Endodermal cell (in vitro differentiated cells): ENCODE measurements around the gene SMIM45.
A peak's percentile ranks its signal among the peaks of the same experiment; 100 is the strongest.

ENCODE experiments used
- DNase-seq: peaks from one replicate; pipeline ENCODE4 v3.0.0-alpha.2; 2017
- H3K27ac ChIP-seq: 2 replicates; pipeline ENCODE4 v1.5.1; 2013; ENCODE audit warnings: mild to moderate bottlenecking, low read depth, low read length, moderate library complexity
- H3K27me3 ChIP-seq: 2 replicates; pipeline ENCODE4 v1.6.1; 2013; ENCODE audit warnings: mild to moderate bottlenecking, low read length, moderate library complexity; ENCODE audit not compliant: insufficient read depth, control insufficient read depth, poor library complexity, severe bottlenecking
- H3K36me3 ChIP-seq: 2 replicates; pipeline ENCODE4 v1.7.0; 2013; ENCODE audit warnings: mild to moderate bottlenecking, low read length, moderate library complexity; ENCODE audit not compliant: control insufficient read depth, insufficient read depth
- H3K4me1 ChIP-seq: one replicate; pipeline ENCODE4 v1.7.0; 2013; ENCODE audit warnings: low read length; ENCODE audit not compliant: control insufficient read depth, insufficient read depth
- H3K4me3 ChIP-seq: 2 replicates; pipeline ENCODE4 v1.5.1; 2013; ENCODE audit warnings: mild to moderate bottlenecking, low read length, moderate library complexity
- H3K9ac ChIP-seq: 2 replicates; pipeline ENCODE4 v1.6.1; 2013; ENCODE audit warnings: mild to moderate bottlenecking, low read length, moderate library complexity; ENCODE audit not compliant: poor library complexity, severe bottlenecking; ENCODE audit errors: extremely low read depth
- H3K9me3 ChIP-seq: 2 replicates; pipeline ENCODE4 v1.6.1; 2013; ENCODE audit warnings: mild to moderate bottlenecking, low read length, moderate library complexity; ENCODE audit not compliant: control insufficient read depth
- H3K27ac Mint-ChIP-seq: 2 replicates; pipeline ENCODE4 v1.8.0; 2020; ENCODE audit warnings: mixed read lengths
- H3K27me3 Mint-ChIP-seq: 2 replicates; pipeline ENCODE4 v1.8.0; 2021; ENCODE audit warnings: mild to moderate bottlenecking, mixed read lengths; ENCODE audit not compliant: insufficient read depth
- H3K36me3 Mint-ChIP-seq: 2 replicates; pipeline ENCODE4 v1.8.0; 2020; ENCODE audit warnings: low read depth, mixed read lengths
- H3K4me1 Mint-ChIP-seq: 2 replicates; pipeline ENCODE4 v1.8.0; 2020; ENCODE audit warnings: mixed read lengths
- H3K4me3 Mint-ChIP-seq: 2 replicates; pipeline ENCODE4 v1.8.0; 2020; ENCODE audit warnings: mild to moderate bottlenecking, moderate library complexity, mixed read lengths
- H3K9me3 Mint-ChIP-seq: 2 replicates; pipeline ENCODE4 v1.8.0; 2020; ENCODE audit warnings: mild to moderate bottlenecking, mixed read lengths
- WGBS, 2 experiments: methylation state at CpG; one replicate each; pipeline versions ENCODE4 v1.1.5 to v1.1.7; 2013; ENCODE audit warnings: missing lambda C conversion rate in 2 of 2, mixed read lengths in 1 of 2; ENCODE audit not compliant: insufficient coverage in 1 of 2, insufficient read length in 1 of 2; 5-methylcytosine and 5-hydroxymethylcytosine counted together
- TF ChIP-seq, protein P1 (sequence below): fragments of 200-600 bp; sonication (generic); conservative IDR thresholded peaks from 2 replicates; pipeline ENCODE4 v1.5.0; 2021; ENCODE audit warnings: antibody characterized with exemption, mild to moderate bottlenecking

Gene SMIM45

GRCh38 chr22:41974691-41975290 lies 22.8 kb downstream of the SMIM45 start:
- TF ChIP-seq, protein P1, sequence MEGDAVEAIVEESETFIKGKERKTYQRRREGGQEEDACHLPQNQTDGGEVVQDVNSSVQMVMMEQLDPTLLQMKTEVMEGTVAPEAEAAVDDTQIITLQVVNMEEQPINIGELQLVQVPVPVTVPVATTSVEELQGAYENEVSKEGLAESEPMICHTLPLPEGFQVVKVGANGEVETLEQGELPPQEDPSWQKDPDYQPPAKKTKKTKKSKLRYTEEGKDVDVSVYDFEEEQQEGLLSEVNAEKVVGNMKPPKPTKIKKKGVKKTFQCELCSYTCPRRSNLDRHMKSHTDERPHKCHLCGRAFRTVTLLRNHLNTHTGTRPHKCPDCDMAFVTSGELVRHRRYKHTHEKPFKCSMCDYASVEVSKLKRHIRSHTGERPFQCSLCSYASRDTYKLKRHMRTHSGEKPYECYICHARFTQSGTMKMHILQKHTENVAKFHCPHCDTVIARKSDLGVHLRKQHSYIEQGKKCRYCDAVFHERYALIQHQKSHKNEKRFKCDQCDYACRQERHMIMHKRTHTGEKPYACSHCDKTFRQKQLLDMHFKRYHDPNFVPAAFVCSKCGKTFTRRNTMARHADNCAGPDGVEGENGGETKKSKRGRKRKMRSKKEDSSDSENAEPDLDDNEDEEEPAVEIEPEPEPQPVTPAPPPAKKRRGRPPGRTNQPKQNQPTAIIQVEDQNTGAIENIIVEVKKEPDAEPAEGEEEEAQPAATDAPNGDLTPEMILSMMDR = no peak
- no peak overlapping the region for H3K27ac Mint-ChIP-seq
- no peak overlapping the region for H3K4me3 Mint-ChIP-seq

DNA sequence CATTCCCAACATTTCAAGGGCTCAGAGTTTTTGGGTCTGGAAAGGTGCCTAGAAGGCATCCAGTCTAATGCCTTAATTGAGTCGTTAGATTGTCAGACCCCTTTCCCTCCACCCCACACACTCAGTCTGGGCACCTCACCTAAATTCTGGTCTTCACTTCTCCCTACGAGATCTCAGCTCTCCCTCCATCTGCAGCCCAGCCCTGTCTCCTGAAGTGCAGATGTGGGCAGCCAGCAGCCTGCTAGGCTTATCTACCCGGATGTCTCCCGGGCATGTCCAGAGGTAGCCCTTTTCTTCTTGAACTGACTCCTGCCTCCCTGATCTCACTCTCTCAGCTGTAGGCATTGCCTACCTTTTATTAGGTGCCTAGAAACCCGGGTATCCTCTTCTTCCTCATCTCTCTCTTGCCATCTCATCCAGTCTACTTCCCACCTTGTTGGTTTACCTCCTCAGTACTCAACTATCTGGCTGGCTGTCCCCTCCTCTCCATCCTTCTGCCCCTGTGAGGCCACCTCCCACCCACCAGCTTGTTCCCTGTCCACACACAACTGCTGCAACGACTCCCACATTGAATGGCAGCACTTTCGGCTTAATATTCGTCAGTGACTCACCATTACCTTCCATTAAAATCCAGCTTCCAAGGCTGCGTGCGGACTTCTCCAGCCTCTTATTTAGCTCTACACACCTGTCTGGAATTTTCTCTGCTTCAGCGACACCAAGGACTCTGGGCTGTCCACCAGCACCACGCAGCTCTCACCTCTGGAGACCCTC lies 23.5 kb downstream of the SMIM45 start:
- no peak for DNase-seq
- no peak overlapping the region for H3K4me3 ChIP-seq
- no peaks in the 10 kb centered on the region for H3K4me1 ChIP-seq
- H3K27me3 ChIP-seq = peaks cover 53% of the 10 kb centered on the region
- Mint-ChIP-seq H3K9me3 (no peaks in the 10 kb centered on the region), H3K27ac (no peak overlapping the region), H3K4me3 (peak overlapping the region; percentile 60), H3K27me3 (peaks cover 74% of the 10 kb centered on the region), H3K4me1 (peaks cover 6% of the 10 kb centered on the region), H3K36me3 (no peaks in the 10 kb centered on the region)
- H3K9ac ChIP-seq = no peak overlapping the region
- no peaks in the 10 kb centered on the region for H3K9me3 ChIP-seq
- no peak overlapping the region for H3K27ac ChIP-seq
- WGBS, 2 experiments = 71 to 83% methylated on average over 10 to 12 of the region's 12 CpGs
- TF ChIP-seq, protein P1 = no peak
- no peaks in the 10 kb centered on the region for H3K36me3 ChIP-seq

More at GRCh38 chr22:41974691-41975290, 22.8 kb downstream of the SMIM45 start:
- Mint-ChIP-seq H3K36me3 (no peaks in the 10 kb centered on the region), H3K9me3 (no peaks in the 10 kb centered on the region), H3K27me3 (peaks cover 74% of the 10 kb centered on the region), H3K4me1 (peaks cover 6% of the 10 kb centered on the region)
- Histone ChIP-seq H3K36me3 (no peaks in the 10 kb centered on the region), H3K9me3 (no peaks in the 10 kb centered on the region), H3K4me3 (no peak overlapping the region), H3K27me3 (peaks cover 53% of the 10 kb centered on the region), H3K27ac (no peak overlapping the region), H3K9ac (no peak overlapping the region), H3K4me1 (no peaks in the 10 kb centered on the region)
- DNase-seq = no peak
- 89 to 100% methylated on average over 1 to 9 of the region's 10 CpGs for WGBS, 2 experiments

GRCh38 chr22:41976070-41976901 lies 24.3 kb downstream of the SMIM45 start:
- no peaks in the 10 kb centered on the region for H3K9me3 ChIP-seq
- Mint-ChIP-seq H3K4me3 (peak overlapping the region; percentile 60), H3K9me3 (no peaks in the 10 kb centered on the region), H3K4me1 (peaks cover 6% of the 10 kb centered on the region), H3K27ac (no peak overlapping the region), H3K36me3 (no peaks in the 10 kb centered on the region), H3K27me3 (peaks cover 67% of the 10 kb centered on the region)
- H3K4me3 ChIP-seq = peak overlapping the region; percentile 73
- TF ChIP-seq, protein P1 = no peak
- H3K9ac ChIP-seq = no peak overlapping the region
- no peak overlapping the region for H3K27ac ChIP-seq
- no peaks in the 10 kb centered on the region for H3K36me3 ChIP-seq
- 4 to 20% methylated on average over 11 to 72 of the region's 72 CpGs for WGBS, 2 experiments
- H3K4me1 ChIP-seq = no peaks in the 10 kb centered on the region
- peak; percentile 75 for DNase-seq
- H3K27me3 ChIP-seq = peaks cover 53% of the 10 kb centered on the region
